Rectal smooth muscle tissue (tissue), 1 donor: ENCODE data around the gene MAP3K4.

Experiments used
- H3K27ac ChIP-seq: one replicate; pipeline ENCODE4 v1.7.0; 2013; ENCODE audit warnings: low read depth, low read length, inconsistent platforms
- H3K27me3 ChIP-seq: one replicate; pipeline ENCODE4 v1.7.0; 2013; ENCODE audit warnings: low read length; ENCODE audit not compliant: control insufficient read depth, insufficient read depth
- H3K36me3 ChIP-seq: one replicate; pipeline ENCODE4 v1.7.0; 2013; ENCODE audit warnings: low read length; ENCODE audit not compliant: control insufficient read depth, insufficient read depth
- H3K4me1 ChIP-seq: one replicate; pipeline ENCODE4 v1.7.0; 2013; ENCODE audit warnings: low read length; ENCODE audit not compliant: control insufficient read depth, insufficient read depth
- H3K4me3 ChIP-seq: one replicate; pipeline ENCODE4 v1.7.0; 2013; ENCODE audit warnings: low read length
- H3K9ac ChIP-seq: one replicate; pipeline ENCODE4 v1.7.0; 2013; ENCODE audit warnings: low read length

Gene MAP3K4

GRCh38 chr6:161161121-161161520, 169.6 kb downstream of the MAP3K4 start:
- H3K36me3 ChIP-seq: peaks cover 3% of the 10 kb centered on the region
- H3K27me3 ChIP-seq: no peaks in the 10 kb centered on the region
- no peak overlapping the region for H3K27ac ChIP-seq

GRCh38 chr6:161161889-161162624, 170.5 kb downstream of the MAP3K4 start:
- no peak overlapping the region for H3K27ac ChIP-seq
- H3K36me3 ChIP-seq: peaks cover 3% of the 10 kb centered on the region
- no peaks in the 10 kb centered on the region for H3K27me3 ChIP-seq
- no peak overlapping the region for H3K4me3 ChIP-seq
- no peak overlapping the region for H3K9ac ChIP-seq
- peaks cover 9% of the 10 kb centered on the region for H3K4me1 ChIP-seq

More at GRCh38 chr6:161161121-161161520, 169.6 kb downstream of the MAP3K4 start:
- Histone ChIP-seq H3K4me1 (peaks cover 9% of the 10 kb centered on the region), H3K4me3 (no peak overlapping the region), H3K9ac (no peak overlapping the region)

- Histone ChIP-seq H3K27ac (no peak overlapping the region), H3K36me3 (peaks cover 3% of the 10 kb centered on the region), H3K4me1 (peaks cover 9% of the 10 kb centered on the region), H3K4me3 (no peak overlapping the region), H3K27me3 (no peaks in the 10 kb centered on the region), H3K9ac (no peak overlapping the region)
Observed at GRCh38 chr6:161162722-161163121, 171.2 kb downstream of the MAP3K4 start.

- Histone ChIP-seq H3K27me3 (no peaks in the 10 kb centered on the region), H3K9ac (no peak overlapping the region), H3K4me1 (peaks cover 9% of the 10 kb centered on the region), H3K4me3 (no peak overlapping the region), H3K27ac (no peak overlapping the region), H3K36me3 (peaks cover 3% of the 10 kb centered on the region)
Observed at GRCh38 chr6:161163466-161164181, 172.1 kb downstream of the MAP3K4 start.

- Histone ChIP-seq H3K9ac (no peak overlapping the region), H3K27me3 (no peaks in the 10 kb centered on the region), H3K4me1 (peaks cover 9% of the 10 kb centered on the region), H3K36me3 (peaks cover 3% of the 10 kb centered on the region), H3K4me3 (no peak overlapping the region), H3K27ac (no peak overlapping the region)
Observed at GRCh38 chr6:161164182-161164625, 172.6 kb downstream of the MAP3K4 start.

GRCh38 chr6:161166176-161166575, 174.6 kb downstream of the MAP3K4 start:
- peaks cover 9% of the 10 kb centered on the region for H3K4me1 ChIP-seq
- H3K27ac ChIP-seq: no peak overlapping the region

GRCh38 chr6:161166677-161167076, 175.1 kb downstream of the MAP3K4 start:
- H3K4me1 ChIP-seq: peaks cover 6% of the 10 kb centered on the region
- no peak overlapping the region for H3K9ac ChIP-seq
- H3K36me3 ChIP-seq: peaks cover 3% of the 10 kb centered on the region
- H3K27ac ChIP-seq: no peak overlapping the region
- no peaks in the 10 kb centered on the region for H3K27me3 ChIP-seq
- H3K4me3 ChIP-seq: no peak overlapping the region

More at GRCh38 chr6:161166176-161166575, 174.6 kb downstream of the MAP3K4 start:
- no peak overlapping the region for H3K4me3 ChIP-seq
- no peak overlapping the region for H3K9ac ChIP-seq
- H3K36me3 ChIP-seq: peaks cover 3% of the 10 kb centered on the region
- no peaks in the 10 kb centered on the region for H3K27me3 ChIP-seq
